ENCODE data around the gene POU2F1.

GRCh38 chr1:167408355-167408754 lies 187.7 kb downstream of the POU2F1 start:
- TF ChIP-seq CTCF (IDR thresholded peaks at IDR 0.05) (no peak), EZH2 (IDR thresholded peaks at IDR 0.05) (no peak), EZH2phosphoT487 (IDR thresholded peaks at IDR 0.05) (no peak)

All from neural progenitor cell (in vitro differentiated cells).